ENCODE data around the gene GABRG3. TPM values are rescaled to one million over a fixed set of nuclear protein-coding genes. Genes with fewer than 3 reads are reported as not detected.
"Not testable (repeated sequence)": the region's sequence is repeated elsewhere in the genome, so short reads cannot be mapped to it uniquely, and the experiment has no call there.

The GABRG3 gene
- total RNA-seq, 2 experiments from 2014 or later: not detected

DNA sequence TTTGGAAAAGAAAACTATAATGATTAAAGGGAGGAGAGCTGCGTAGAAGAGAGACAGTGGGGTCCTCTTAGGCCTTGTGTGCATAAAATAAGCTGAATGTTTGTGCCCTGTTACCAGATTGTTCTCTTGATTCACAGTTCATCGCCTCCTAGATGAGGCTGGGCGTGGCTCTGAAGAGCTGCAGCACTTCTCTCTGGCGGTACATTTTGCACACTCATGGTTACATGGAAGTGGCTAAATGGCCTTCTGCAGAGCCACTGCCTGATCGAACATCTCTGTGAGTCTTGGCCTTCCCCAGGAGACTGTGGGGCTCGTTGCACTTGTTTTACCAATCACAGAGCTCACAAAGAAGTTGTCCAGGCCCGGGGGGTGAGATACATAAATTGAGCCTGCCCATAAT is 208.8 kb downstream of the GABRG3 start:
- intact Hi-C loops (cut with micrococcal nuclease): no loop called here
- POLR2A ChIA-PET: no interaction called here

DNA sequence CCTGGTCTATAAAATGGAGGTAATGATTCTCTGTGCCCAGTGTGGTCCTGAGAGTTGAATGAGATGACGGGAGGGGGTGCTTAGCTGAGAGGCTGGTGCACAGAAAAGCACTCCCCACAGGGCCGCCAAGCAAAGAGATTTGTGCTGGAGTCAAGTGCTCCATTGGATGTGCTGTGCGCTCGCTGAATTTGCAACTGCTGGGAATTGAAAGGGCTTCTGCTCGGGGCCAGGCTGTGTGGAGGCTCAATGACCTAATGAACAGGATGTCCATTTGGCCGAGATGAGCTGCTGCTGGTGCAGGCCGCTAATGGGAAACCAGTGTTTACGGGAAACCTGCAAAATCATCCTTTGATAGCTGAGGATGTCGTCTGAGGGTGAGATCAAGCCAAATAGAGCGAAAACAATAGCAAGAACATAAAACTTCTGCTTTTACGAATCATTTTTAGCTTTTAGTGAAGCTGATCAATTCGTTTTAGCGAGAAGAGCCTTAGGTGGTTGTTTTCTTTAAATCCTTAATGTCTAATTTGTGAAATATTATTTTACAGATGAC is 211.7 kb downstream of the GABRG3 start:
- ATAC-seq (no peak), DNase-seq (no peak)
- intact Hi-C loops (cut with micrococcal nuclease): no loop called here
- Mint-ChIP-seq H3K27ac (no peak overlapping the region), H3K9me3 (peaks cover 14% of the 10 kb centered on the region), H3K36me3 (ENCODE audit: low read depth) (no peaks in the 10 kb centered on the region), H3K4me3 (no peak overlapping the region), H3K27me3 (no peaks in the 10 kb centered on the region), H3K4me1 (ENCODE audit: low read depth) (no peaks in the 10 kb centered on the region)
- ChIA-PET CTCF (no interaction called here), POLR2A (no interaction called here)
- TF ChIP-seq, protein P1, sequence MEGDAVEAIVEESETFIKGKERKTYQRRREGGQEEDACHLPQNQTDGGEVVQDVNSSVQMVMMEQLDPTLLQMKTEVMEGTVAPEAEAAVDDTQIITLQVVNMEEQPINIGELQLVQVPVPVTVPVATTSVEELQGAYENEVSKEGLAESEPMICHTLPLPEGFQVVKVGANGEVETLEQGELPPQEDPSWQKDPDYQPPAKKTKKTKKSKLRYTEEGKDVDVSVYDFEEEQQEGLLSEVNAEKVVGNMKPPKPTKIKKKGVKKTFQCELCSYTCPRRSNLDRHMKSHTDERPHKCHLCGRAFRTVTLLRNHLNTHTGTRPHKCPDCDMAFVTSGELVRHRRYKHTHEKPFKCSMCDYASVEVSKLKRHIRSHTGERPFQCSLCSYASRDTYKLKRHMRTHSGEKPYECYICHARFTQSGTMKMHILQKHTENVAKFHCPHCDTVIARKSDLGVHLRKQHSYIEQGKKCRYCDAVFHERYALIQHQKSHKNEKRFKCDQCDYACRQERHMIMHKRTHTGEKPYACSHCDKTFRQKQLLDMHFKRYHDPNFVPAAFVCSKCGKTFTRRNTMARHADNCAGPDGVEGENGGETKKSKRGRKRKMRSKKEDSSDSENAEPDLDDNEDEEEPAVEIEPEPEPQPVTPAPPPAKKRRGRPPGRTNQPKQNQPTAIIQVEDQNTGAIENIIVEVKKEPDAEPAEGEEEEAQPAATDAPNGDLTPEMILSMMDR (IDR thresholded peaks at IDR 0.05): no peak

More for the DNA sequence above, 208.8 kb downstream of the GABRG3 start:
- H3K4me3 Mint-ChIP-seq: no peak overlapping the region
- H3K27ac Mint-ChIP-seq: no peak overlapping the region
- no peaks in the 10 kb centered on the region for H3K27me3 Mint-ChIP-seq
- peaks cover 22% of the 10 kb centered on the region for H3K9me3 Mint-ChIP-seq
- no peaks in the 10 kb centered on the region for H3K36me3 Mint-ChIP-seq (ENCODE audit: low read depth)
- TF ChIP-seq, protein P1 (IDR thresholded peaks at IDR 0.05): no peak
- no peaks in the 10 kb centered on the region for H3K4me1 Mint-ChIP-seq (ENCODE audit: low read depth)
- CTCF ChIA-PET: no interaction called here
- no peak for DNase-seq
- ATAC-seq: no peak

DNA sequence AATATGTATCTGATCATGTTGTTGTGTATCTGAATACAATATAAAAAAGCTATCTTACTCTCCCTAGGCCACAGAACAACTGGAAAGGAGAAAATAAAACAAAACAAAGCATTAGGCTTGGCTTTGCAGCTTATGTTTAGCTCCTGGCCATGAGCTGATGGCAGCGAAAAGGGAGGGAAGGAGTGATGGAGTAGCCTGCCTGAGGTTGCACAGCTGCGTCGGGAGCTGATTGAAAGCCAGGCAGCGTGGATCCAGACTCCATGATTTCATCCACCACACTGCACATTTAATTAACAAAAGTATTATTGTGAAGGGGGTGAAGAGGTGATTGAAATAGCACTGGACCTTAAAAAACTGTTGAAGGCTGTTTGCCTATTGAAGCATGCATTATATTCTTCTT is 212.2 kb downstream of the GABRG3 start:
- ChIA-PET POLR2A (no interaction called here), CTCF (no interaction called here)
- no peak for DNase-seq
- H3K27me3 Mint-ChIP-seq: no peaks in the 10 kb centered on the region
- H3K9me3 Mint-ChIP-seq: peaks cover 8% of the 10 kb centered on the region
- H3K4me1 Mint-ChIP-seq (ENCODE audit: low read depth): no peaks in the 10 kb centered on the region
- intact Hi-C loops (cut with micrococcal nuclease): no loop called here
- ATAC-seq: no peak
- H3K27ac Mint-ChIP-seq: no peak overlapping the region
- H3K36me3 Mint-ChIP-seq (ENCODE audit: low read depth): no peaks in the 10 kb centered on the region
- TF ChIP-seq, protein P1 (IDR thresholded peaks at IDR 0.05): no peak
- H3K4me3 Mint-ChIP-seq: no peak overlapping the region

DNA sequence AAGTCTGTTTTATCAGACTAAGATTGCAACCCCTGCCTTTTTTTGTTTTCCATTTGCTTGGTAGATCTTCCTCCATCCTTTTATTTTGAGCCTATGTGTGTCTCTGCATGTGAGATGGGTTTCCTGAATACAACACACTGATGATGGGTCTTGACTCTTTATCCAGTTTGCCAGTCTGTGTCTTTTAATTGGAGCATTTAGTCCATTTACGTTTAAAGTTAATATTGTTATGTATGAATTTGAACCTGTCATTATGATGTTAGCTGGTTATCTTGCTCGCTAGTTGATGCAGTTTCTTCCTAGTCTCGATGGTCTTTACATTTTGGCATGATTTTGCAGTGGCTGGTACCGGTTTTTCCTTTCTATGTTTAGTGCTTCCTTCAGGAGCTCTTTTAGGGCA is 220.5 kb downstream of the GABRG3 start:
- POLR2A ChIA-PET, CTCF ChIA-PET: not testable (repeated sequence)

DNA sequence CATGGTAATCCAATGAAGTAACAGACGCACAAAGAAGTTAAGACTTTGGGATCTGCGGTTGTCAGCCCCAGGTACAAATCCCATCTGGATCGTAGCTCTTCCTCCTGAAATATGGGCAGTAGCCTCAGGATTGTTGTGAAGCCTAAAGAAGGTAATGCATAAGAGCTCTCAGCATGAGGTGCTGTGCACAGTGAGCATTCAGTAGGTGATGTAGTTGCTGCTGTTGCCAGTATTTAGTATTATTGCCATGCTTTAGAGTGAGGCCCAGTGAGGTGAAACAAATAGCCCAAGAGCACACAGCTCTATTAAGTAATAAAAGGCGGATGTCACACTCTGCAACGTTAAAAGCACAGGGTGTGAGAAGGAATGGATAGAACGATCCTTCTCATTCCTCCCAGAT is 225.7 kb downstream of the GABRG3 start:
- DNase-seq (no peak), ATAC-seq (no peak)
- TF ChIP-seq, protein P1 (IDR thresholded peaks at IDR 0.05): no peak
- H3K27ac Mint-ChIP-seq: no peak overlapping the region
- no peaks in the 10 kb centered on the region for H3K4me1 Mint-ChIP-seq (ENCODE audit: low read depth)
- intact Hi-C loops (cut with micrococcal nuclease): no loop called here
- H3K36me3 Mint-ChIP-seq (ENCODE audit: low read depth): no peaks in the 10 kb centered on the region
- CTCF ChIA-PET: no interaction called here
- POLR2A ChIA-PET: no interaction called here
- peaks cover 2% of the 10 kb centered on the region for H3K9me3 Mint-ChIP-seq
- no peaks in the 10 kb centered on the region for H3K27me3 Mint-ChIP-seq
- no peak overlapping the region for H3K4me3 Mint-ChIP-seq

More for the DNA sequence above, 220.5 kb downstream of the GABRG3 start:
- peaks cover 11% of the 10 kb centered on the region for H3K9me3 Mint-ChIP-seq
- intact Hi-C loops (cut with micrococcal nuclease); H3K27ac Mint-ChIP-seq; DNase-seq; H3K4me3 Mint-ChIP-seq; H3K27me3 Mint-ChIP-seq; H3K36me3 Mint-ChIP-seq (ENCODE audit: low read depth); H3K4me1 Mint-ChIP-seq (ENCODE audit: low read depth); ATAC-seq: not testable (repeated sequence)

DNA sequence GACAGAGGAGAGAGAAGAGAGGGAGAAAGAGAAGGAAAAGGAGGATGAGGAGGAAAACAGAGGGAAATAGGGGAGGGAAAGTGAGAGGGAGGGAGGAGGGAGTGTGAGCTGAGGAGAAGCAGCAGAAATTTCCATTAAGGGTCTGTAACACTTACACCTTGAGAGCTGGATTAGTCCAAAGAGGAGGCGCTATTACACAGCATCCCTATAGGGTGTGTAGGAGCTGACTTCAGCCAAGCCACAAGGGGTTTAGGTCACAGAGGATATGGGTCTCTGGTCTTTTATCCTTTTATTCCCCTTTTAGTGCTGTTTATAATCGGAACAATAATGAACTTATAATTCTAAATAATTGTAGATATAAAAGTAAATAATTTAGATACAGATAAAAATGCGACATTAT is 230.4 kb downstream of the GABRG3 start:
- ChIA-PET CTCF (no interaction called here), POLR2A (no interaction called here)
- DNase-seq (no peak), ATAC-seq (no peak)
- intact Hi-C loops (cut with micrococcal nuclease): no loop called here
- Mint-ChIP-seq H3K27me3 (no peaks in the 10 kb centered on the region), H3K9me3 (peaks cover 8% of the 10 kb centered on the region), H3K4me1 (ENCODE audit: low read depth) (no peaks in the 10 kb centered on the region), H3K36me3 (ENCODE audit: low read depth) (no peaks in the 10 kb centered on the region), H3K4me3 (no peak overlapping the region), H3K27ac (no peak overlapping the region)
- TF ChIP-seq, protein P1 (IDR thresholded peaks at IDR 0.05): no peak

All from activated CD8-positive, alpha-beta T cell treated with anti-CD3 and anti-CD28 coated beads for 36 hours (primary cell).